IPS-NIHi7 (cell line): Measurements from ENCODE around the gene ACTR1A.
A peak's percentile ranks its signal among the peaks of the same experiment; 100 is the strongest.

Experiments used
- DNase-seq: peaks from one replicate; pipeline ENCODE4 v3.0.0; 2012; ENCODE audit warnings: mixed read lengths; ENCODE audit errors: extremely low spot score

The ACTR1A gene

DNA sequence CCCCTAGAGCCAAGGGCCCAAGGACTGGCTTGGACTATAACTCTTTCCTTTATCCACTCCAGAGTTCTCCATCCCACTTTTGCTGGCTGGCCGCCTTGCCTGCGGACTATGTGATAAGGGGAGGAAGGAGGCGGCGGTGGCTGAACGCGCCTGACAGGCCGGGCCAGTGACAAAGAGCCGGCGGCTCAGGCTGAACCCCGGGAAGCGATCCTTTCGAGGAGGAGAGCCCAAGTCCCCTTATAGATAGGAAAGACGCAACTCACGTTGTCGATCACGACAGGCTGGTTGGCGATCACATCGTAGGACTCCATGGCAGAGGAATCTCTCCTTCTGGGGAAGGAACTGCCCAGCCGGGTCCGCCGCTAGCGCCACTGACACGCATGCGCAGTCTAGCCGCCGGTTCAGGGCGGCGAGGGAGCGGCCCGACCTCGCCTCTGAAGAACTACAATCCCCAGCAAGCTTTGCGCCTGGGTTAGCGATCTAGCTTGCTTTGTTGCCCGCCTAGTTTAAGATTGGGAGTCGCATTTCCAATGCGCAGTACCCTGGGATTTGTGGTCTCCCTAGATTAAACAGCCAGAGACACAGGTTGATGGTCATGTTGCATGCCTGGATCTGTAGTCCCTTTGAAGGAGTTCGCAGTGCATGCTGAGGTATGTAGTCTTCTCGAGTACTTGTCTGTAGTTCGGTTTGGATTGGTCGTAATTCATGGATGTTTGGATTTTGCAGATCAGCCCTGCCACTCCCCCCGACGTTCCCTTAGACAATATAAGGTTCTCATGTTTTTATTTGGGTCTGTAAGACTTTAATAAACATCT, at the start of gene ACTR1A:
ACTR1A (minus strand) TSS at position 376 of the 815 bp plus-strand sequence; CDS start at position 311, 65 bp downstream.
- DNase-seq: peak; percentile 87

GRCh38 chr10:102550636-102551210, 48.2 kb upstream of the ACTR1A start:
- DNase-seq: no peak

GRCh38 chr10:102549549-102549948, 47.0 kb upstream of the ACTR1A start:
- no peak for DNase-seq

DNA sequence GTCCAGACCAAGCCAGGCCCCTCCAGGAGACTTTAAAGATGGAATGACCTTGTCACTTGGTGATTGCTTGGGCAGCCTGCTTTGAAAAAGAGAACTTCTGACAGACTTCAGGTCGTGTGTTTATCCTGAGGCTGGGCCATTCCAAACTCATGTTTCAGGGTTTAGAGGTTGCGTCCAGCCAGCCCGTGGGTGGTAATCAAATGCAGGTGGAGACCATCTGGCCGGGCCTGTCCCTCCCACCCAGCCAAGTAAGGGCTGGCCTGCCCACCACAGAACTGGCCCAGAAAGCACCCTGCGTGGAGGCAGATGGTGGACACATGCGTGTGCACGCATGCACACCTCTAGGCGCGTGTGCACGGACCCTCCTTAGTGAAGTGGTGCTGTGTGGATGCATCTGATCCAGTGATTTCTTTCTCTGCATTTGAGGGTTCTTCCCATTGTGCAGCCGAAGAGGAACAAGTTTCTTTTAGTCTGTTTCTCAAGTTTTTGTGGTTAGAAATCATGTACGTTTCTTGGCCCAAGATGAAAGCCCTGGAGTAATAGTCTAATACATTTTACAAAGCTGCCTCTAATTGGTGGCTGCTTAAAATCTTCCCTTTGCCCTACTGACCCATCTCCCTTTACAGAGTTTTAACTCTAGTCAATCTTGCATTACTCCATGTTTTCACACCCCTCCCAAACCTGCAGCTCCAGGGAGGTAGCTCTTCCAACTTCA, 44.3 kb upstream of the ACTR1A start:
- no peak for DNase-seq

- no peak for DNase-seq
Measured at GRCh38 chr10:102545997-102546396, 43.5 kb upstream of the ACTR1A start.

GRCh38 chr10:102545265-102545871, 42.9 kb upstream of the ACTR1A start:
- DNase-seq: no peak

DNA sequence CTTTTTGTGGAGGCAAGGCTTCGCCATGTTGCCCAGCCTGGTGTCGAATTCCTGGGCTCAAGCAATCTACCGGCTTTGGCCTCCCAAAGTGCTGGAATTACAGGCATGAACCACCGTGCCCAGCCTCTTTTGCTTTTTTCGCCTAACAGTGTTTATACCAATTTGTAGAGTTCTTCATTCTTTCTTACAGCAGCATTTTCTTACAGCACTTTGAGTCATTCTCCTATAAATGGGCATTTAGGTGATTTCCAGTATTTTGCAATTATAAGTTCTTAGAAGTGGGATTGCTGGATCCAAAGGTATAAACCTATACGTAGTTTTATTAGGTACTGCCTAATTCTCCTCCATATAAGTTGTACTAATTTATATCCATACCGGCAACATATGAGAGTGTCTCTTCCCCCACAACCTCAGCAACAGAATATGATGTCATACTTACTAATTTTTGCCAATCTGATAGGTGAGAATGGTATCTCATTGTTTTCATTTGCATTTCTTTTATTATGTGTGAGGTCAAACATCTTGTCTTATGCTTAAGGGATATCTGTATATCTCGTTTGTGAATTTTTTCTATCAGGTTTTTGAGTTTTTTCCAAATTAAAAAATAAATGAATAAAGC, 40.4 kb upstream of the ACTR1A start:
- DNase-seq: no peak

DNA sequence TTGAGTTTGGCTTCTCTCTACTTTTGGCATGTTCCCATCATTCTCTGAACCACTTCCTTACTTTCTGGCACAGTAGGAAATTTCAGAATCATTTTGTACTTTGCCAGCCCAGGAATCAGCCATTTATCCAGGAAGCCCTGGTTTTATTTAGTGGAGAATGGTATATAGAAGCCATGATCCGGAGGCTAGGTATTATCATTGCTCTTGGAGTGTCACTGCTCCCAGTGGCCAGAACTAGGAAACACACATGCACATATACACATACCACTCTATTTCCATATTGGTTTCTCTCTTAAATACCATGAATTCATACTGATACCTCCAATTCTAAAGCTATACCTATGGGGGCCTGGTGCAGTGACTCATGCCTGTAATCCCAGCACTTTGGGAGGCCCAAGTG, 37.5 kb upstream of the ACTR1A start:
- no peak for DNase-seq

- DNase-seq: no peak
Measured at GRCh38 chr10:102538811-102539210, 36.3 kb upstream of the ACTR1A start.

- no peak for DNase-seq
Measured at GRCh38 chr10:102537948-102538347, 35.4 kb upstream of the ACTR1A start.

- no peak for DNase-seq
Measured at GRCh38 chr10:102537367-102537766, 34.9 kb upstream of the ACTR1A start.

- DNase-seq: no peak
Measured at GRCh38 chr10:102535481-102536147, 33.1 kb upstream of the ACTR1A start.

GRCh38 chr10:102534966-102535365, 32.5 kb upstream of the ACTR1A start:
- peak; percentile 3 for DNase-seq

DNA sequence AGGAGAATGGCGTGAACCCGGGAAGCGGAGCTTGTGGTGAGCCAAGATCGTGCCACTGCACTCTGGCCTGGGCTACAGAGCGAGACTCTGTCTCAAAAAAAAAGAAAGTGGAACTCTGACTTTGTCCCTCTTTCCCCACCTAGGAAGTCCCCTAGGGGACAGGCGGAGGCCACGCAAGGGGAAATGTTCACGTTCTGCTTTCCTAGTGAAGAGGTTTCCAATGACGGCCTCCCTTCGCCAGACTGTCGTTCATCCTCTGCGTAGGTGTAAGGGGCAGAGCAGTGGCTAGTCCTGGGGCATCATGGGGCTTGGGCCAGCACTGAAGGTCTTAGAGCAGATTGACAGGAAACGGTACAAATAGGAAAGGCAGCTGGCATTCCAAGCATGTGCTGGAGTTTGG, 31.8 kb upstream of the ACTR1A start:
- no peak for DNase-seq

- no peak for DNase-seq
Measured at GRCh38 chr10:102527546-102527945, 25.0 kb upstream of the ACTR1A start.

- no peak for DNase-seq
Measured at GRCh38 chr10:102524746-102525145, 22.2 kb upstream of the ACTR1A start.

DNA sequence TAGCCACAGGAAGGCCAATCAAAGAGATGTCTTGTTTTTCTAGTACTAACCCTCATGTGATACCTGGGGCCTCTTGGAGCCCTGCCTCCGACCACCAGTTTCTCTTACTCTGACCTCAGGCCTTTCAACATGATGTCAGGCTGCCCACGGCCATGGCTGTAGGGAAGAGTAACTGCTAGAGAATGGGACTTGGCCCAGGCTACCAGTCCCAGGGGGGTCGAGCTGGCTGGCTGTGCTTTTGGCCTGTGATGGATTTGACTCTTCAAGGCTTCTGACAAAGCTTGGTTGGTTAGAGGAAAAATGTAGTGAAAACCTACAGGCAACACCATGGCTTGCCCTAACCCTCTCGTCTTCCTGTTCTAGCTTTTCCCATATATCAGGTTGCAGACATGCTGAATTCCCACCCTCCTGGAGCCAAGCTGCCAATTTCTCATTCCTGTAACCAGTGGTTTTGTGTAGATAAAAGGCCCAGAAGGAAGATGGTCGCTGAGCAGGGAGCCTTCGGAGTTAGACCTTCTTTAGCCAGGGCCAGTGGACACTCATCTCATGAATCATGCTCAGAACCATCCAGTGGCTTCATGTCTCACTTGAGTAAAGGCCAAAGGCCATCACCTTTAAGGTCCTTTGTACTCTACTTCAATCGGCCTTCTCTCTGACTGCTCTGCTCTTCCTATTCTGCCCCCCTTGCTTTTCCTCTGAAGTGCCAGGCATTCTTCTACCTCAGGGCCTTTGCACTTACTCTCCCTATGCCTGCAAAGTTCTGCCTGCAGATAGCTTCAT, 20.9 kb upstream of the ACTR1A start:
- DNase-seq: no peak

DNA sequence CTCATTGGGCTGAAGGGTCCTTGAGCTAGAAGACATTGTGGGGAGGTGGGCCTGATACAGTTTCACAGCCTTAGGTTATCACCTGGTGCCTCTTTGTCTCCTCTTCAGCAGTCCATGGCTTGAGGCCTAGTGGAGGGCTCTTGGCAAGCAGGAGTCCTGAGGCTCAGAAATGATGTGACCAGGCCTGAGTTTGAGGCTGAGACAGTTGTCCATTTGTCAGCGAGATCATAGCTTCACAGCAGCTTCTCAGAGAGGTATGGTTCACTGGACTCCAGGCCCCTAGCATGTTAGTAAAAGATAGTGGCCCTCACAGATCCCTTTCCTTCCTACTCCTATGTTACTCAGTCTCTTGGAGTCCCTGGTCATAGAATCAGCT, 20.4 kb upstream of the ACTR1A start:
- DNase-seq: no peak

GRCh38 chr10:102519246-102519825, 16.8 kb upstream of the ACTR1A start:
- no peak for DNase-seq

DNA sequence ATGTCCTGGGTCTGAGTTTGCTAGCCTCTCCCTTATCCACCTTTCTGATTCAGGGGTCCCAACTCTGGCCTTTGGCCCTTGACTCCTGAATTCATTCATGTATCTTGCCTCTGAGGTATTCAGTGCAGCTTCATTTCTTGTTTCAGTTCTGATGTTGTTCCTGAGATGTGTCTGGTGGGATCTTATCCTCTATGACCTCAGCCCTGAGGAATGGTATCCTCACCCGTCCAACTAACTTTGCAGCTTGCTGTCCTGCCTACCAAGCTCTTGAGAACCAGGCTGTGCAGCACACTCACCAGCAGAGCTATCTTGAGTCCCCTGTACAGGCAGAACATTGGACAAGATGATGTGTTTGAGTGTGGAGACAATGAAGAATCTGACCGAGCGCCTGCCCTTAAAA, 15.0 kb upstream of the ACTR1A start:
- DNase-seq: no peak
